ENCODE measurements around the gene LZTR1. TPM values are rescaled to one million over a fixed set of nuclear protein-coding genes. Genes with fewer than 3 reads are reported as not detected.
A peak's percentile ranks its signal among the peaks of the same experiment; 100 is the strongest.

LZTR1 gene
- total RNA-seq, 2 donors from 2014 or later = 31.6 to 61.7 TPM

GRCh38 chr22:20965888-20966855 lies 15.9 kb upstream of the LZTR1 start:
- TF ChIP-seq CTCF (IDR thresholded peaks at IDR 0.05) = no peak
- H3K9me3 ChIP-seq = no peaks in the 10 kb centered on the region
- DNase-seq = peak; percentile 83
- no peaks in the 10 kb centered on the region for H3K36me3 ChIP-seq
- H3K4me1 ChIP-seq = peaks cover 3% of the 10 kb centered on the region
- H3K9ac ChIP-seq (ENCODE audit: low read depth in 2 of 2, low read length in 2 of 2) = peak overlapping the region; percentile 88
- H3K27ac ChIP-seq = peak overlapping the region; percentile 87
- intact Hi-C loops (cut with DNase I) = loop anchor here (10.0 kb wide), 1 partner anchor 91 kb away; no protein-coding TSS in a partner anchor
- peak overlapping the region; percentile 50 for H3K4me3 ChIP-seq
- H3K27me3 ChIP-seq = no peaks in the 10 kb centered on the region

- Histone ChIP-seq H3K9me3 (no peaks in the 10 kb centered on the region), H3K4me1 (peaks cover 3% of the 10 kb centered on the region), H3K9ac (ENCODE audit: low read depth in 2 of 2, low read length in 2 of 2) (peak within 1 kb of the TSS; percentile 62 to 88), H3K27ac (peak within 1 kb of the TSS; percentile 87), H3K27me3 (no peaks in the 10 kb centered on the region), H3K36me3 (no peaks in the 10 kb centered on the region), H3K4me3 (no peak within 1 kb of the TSS)
- intact Hi-C loops (cut with DNase I) = loop anchor here (10.0 kb wide), 1 partner anchor 92 kb away; no protein-coding TSS in a partner anchor
- DNase-seq = no peak
- no peak for TF ChIP-seq CTCF (IDR thresholded peaks at IDR 0.05)
These were observed 15.0 kb upstream of the LZTR1 start, which contains the start of gene AIFM3 for GRCh38 chr22:20966883-20967696. AIFM3 (plus strand) TSS chr22:20967255; CDS start chr22:20967945, 690 bp downstream.

- TF ChIP-seq CTCF (IDR thresholded peaks at IDR 0.05) = no peak
- H3K9ac ChIP-seq (ENCODE audit: low read depth in 2 of 2, low read length in 2 of 2) = peak overlapping the region in 1 of 2 donors; percentile 12
- no peaks in the 10 kb centered on the region for H3K27me3 ChIP-seq
- H3K4me1 ChIP-seq = peaks cover 3% of the 10 kb centered on the region
- H3K4me3 ChIP-seq = no peak overlapping the region
- no peak for DNase-seq
- intact Hi-C loops (cut with DNase I) = loop anchor here (10.0 kb wide), 1 partner anchor 93 kb away; no protein-coding TSS in a partner anchor
- no peaks in the 10 kb centered on the region for H3K36me3 ChIP-seq
- no peaks in the 10 kb centered on the region for H3K9me3 ChIP-seq
- no peak overlapping the region for H3K27ac ChIP-seq
These were observed 14.3 kb upstream of the LZTR1 start for GRCh38 chr22:20967697-20968211.

GRCh38 chr22:20968281-20968977 lies 13.7 kb upstream of the LZTR1 start:
- DNase-seq = no peak
- H3K9me3 ChIP-seq = no peaks in the 10 kb centered on the region
- TF ChIP-seq CTCF (IDR thresholded peaks at IDR 0.05) = no peak
- H3K9ac ChIP-seq (ENCODE audit: low read depth in 2 of 2, low read length in 2 of 2) = peak overlapping the region in 1 of 2 donors; percentile 12
- H3K4me1 ChIP-seq = peaks cover 3% of the 10 kb centered on the region
- H3K27ac ChIP-seq = no peak overlapping the region
- no peak overlapping the region for H3K4me3 ChIP-seq
- H3K27me3 ChIP-seq = no peaks in the 10 kb centered on the region
- H3K36me3 ChIP-seq = no peaks in the 10 kb centered on the region
- intact Hi-C loops (cut with DNase I) = loop anchor here (10.0 kb wide), 1 partner anchor 94 kb away; no protein-coding TSS in a partner anchor
